GM18519 (cell line): Measurements from ENCODE around the gene SLC5A12.
"Not testable (repeated sequence)": the region's sequence is repeated elsewhere in the genome, so short reads cannot be mapped to it uniquely, and the experiment has no call there.

Source experiments
- ATAC-seq: cut with Tn5 transposase; IDR thresholded peaks from one replicate; pipeline ENCODE4 v1.9.1; 2021; ENCODE audit warnings: mild to moderate bottlenecking, moderate library complexity; ENCODE audit not compliant: unreplicated experiment, low FRiP score

The SLC5A12 gene

DNA sequence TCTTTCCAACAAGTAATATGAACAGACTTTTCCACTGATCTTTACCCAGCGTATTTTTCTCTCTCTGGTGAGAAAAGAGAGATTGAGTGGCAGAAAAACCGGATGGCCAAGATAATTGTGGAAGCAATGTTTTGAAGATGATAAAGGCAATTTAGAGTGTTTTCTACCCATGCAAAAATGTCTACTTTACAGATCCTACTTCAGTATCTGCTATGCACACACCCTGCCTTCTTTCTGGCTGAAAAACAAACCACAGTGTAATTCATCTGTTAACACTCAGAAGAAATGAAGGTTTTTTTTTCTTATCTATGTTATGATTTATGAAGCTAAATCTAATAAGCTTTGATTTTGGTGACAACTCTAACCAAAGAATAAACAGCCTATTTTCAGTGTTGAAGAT lies 56.8 kb downstream of the SLC5A12 start:
- ATAC-seq, result no peak

DNA sequence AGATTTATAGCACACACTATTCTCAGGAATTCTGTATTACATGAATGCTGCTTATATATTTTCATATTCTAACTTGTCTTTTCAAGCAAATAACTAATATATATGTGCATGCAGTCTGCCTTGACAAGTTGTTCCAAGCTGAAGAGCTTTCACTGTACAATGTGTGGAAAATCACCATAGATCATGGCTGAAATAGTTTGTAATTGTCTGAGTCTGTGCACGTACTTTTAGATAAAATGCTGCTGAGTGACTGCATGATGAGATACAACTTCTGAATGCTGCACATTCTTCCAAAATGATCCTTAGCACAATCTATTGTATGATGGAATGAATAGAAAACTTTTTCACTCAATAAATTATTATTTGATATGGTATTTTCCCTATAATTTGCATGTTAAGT lies 58.9 kb downstream of the SLC5A12 start:
- ATAC-seq, result no peak

DNA sequence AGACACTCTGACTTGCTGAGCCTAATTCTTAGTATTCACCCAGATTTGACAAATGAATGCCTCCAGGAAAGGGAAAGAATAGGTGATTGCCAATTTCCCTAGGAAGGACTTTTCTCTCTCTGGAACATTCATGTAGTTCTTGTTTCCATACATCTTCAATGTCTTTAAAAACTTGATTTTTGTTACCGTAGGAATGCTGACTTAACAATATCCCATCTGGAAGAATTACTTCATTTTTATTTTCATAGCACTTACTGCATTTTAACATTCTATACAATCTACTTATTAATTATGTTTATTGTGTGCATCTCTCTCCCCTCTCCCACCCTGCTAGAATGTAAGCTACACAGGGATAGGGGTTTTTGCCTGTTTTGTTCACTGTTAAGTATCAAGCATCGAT lies 66.6 kb downstream of the SLC5A12 start:
- no peak for ATAC-seq

DNA sequence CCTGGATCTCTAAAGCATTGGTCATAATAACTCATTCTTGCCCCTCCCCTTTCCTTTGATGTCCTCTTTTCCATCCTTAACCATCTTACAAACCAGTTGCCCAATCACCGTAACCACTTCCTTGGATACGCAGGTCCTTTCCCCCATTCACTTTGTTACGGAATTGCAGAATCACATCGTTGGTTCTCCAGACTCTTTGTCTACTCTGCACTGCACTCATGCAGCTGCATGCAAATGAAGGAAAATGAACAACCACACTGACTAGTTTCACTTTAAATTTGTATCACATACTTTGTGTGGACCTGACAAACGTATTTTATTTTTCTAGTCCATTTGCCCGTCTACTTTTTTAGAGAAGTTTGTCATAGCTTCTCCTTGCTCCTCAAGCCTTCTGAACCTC lies 69.9 kb downstream of the SLC5A12 start:
- ATAC-seq, result no peak

DNA sequence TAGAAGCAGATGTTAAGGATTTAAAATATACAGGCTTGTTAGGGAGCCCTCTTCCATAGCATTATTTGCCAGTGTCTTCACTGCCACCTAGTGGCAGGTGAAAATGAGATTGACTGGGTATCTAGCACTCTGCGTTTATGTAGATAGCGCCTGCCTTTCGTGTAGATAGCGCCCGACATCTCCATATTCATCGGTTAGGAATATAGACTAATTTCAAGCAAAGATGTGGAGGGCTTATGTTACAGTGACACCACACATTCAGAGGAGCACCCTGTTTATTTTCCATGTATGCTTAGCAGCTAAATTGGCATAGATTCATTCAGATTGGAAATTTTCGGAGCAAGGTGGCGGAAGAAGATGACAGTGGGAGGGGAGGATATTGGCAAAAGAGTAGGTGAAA lies 72.0 kb downstream of the SLC5A12 start:
- ATAC-seq, result peak; percentile 88

DNA sequence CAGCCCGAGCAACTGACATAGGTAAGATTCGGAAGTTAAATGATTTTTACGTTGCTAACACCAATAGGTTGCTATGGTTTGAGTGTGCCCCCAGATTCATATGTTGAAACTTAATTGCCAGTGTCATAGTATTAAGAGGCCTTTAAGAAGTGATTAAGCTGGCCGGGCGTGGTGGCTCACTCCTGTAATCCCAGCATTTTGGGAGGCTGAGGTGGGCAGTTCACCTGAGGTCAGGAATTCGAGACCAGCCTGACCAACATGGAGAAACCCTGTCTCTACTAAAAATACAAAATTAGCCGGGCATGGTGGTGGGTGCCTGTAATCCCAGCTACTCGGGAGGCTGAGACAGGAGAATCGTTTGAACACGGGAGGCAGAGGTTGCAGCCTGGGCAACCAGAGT lies 78.5 kb downstream of the SLC5A12 start:
- not testable (repeated sequence) for ATAC-seq

DNA sequence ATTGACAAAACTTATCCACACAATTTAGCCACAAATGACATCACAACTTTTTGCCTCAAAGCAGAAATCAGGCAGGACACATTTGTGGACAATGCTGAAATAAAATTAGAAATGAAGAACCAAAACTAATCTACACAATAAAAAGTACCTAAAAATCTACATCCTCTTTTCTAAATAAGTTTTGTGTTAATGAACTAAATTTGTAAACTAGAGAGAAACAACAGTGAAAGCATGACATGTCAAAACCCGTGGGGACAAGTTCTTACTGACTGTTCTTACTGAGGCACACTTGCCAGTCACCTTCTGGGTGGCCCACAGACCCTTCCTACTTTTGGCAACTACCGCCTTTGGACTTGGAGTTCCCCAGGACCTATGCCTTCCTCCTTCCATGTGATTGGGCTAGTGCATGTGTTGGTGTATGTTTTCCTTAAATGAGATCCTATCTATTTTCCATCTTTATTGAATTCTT lies 89.1 kb downstream of the SLC5A12 start:
- ATAC-seq, result peak; percentile 90

DNA sequence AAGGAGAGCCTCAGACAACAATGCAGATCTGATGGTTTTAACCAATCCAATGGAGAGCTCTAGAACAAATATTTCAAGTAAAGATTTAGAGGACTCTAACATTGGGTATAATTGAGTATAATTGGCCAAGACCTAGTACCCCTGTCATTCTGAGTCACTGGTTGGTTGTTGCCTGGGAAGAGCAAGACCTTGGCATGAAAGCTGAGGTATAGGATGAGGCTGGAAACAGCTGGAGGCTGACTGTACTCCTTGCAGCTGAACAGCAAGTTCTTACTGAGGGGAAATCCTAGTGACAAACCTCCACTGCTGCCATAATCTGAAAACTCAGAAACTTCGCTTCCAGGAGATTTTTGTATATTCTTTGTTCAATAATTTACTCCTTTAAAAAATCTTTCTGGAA lies 95.5 kb downstream of the SLC5A12 start:
- no peak for ATAC-seq

DNA sequence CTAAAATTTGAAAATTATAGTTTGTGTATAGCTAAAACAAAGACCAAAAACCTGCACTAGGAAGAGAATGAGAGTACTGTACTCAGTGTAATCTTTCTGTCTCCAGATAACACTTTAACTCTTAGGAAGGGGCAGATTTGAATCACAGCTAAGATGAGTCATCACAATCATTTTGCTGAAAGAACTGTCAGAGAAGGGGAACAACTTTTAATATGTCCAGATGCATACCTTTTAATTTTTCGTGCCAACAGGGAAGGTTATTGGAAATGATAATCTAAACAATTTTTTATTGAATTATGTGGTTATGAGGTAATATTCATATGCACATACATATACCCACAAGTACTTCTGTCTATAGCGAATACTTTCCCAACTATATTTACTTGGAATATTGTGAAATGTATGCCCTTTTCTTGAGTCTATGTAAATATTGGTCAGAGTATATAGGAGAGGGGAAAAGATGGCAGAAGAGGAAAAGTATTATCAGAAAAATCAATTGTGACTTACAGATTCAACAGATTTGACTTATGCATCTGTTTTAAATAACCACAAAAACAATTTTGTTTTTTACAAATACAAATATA lies 98.7 kb downstream of the SLC5A12 start:
- ATAC-seq, result peak; percentile 68

DNA sequence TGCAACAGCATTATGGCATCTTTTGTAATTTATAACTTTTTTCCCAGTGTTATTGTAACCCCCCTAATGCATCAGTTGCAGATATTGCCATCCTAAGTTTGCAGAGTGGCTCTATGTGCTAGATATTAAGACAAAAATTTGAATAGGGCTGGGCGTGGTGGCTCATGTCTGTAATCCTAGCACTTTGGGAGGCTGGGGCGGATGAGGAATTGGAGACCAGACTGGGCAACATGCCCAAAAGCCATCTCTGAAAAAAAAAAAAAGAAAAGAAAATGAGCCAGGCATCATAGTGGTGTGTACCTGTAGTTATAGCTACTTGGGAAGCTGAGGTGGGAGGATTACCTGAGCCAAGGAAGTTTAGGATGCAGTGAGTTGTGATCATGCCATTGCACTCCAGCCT lies 99.7 kb downstream of the SLC5A12 start:
- ATAC-seq, result no peak

DNA sequence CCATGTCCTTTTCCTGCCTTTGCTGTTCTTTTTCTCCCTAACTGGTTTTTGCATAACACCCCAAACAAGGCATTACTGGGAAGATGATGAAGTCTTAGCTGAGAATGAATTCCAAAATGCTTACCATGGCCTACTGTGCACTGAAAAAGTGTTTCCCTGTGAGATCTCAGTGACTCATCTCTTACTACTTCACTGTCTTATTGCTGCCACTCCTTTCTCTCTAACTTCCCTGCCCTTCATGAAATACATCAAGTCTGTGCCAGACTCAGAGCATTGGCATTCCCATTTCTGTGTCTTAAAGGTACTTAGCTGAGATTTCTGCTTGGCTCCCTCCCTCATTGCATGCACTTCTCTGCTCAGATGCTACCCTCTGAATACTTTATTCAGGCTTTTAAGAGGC lies 100.7 kb downstream of the SLC5A12 start:
- no peak for ATAC-seq

DNA sequence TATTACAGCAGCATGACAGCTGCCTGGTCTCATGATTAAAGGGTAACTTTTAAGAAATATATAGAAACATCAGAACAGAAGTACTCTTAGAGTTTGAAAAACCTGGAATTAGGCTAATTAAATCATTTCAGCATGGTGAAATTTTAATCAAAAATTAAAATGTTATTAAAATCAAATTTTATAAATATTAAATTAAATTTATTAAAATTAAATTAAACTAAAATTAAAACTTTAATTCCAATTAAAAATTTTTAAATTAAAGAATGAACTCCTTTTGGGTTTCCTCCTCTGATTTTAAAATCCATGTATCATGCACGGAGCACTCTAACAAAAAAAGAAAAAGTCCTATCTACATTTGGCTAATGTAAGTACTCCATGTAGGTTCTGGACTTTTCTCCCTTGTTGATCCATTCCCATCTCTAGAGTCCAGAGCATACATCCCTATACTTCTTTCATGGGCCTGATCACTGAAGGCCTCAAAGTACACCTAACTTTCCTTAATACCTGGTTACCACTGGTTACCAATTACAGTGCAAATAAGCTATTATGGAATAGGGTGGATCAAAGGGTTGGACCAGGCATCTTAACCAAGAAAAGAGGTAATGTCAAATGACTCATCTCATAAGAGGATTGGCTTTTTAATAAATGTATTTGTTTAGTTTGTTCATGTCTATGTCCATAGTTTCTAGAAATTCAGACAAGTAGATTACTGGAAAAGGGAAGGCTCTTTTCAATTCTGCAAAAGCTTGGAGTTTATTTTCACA lies 101.4 kb downstream of the SLC5A12 start:
- ATAC-seq, result no peak

DNA sequence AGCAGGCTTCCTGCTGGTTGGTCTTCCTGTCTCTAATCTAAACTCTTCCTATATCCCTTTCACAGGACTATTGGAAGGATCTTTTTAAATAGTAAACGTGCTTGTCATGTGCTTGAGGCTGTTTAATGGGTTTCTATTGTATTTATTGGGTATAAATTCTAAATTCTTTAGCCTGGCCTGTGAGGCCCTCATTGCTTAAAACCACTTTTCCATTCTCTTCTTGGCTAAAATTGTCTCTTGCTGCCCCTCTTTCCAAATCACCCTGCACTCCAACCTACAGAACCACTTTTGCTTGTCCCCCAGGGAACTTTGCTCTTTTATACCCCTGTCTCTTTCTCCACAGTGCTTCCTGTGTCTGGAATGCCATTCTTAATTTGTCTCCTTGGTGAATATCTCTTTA lies 103.4 kb downstream of the SLC5A12 start:
- ATAC-seq, result no peak
